ENCODE measurements around the gene POLE.

The POLE gene

GRCh38 chr12:132687211-132688164 lies at the start of gene POLE, which contains the start of gene PXMP2:
Gene POLE, minus strand, starts transcription at chr12:132687342. Its CDS starts 27 bp downstream, at chr12:132687315.
Gene PXMP2, plus strand, starts transcription at chr12:132687587. Its CDS starts 84 bp downstream, at chr12:132687671.
- Histone ChIP-seq H3K27me3 (ENCODE audit: control insufficient read depth in 1 of 2, insufficient read depth in 2 of 2, low read length in 2 of 2) (no peaks in the 10 kb centered on the region), H3K27ac (ENCODE audit: low read depth, low read length) (peak within 1 kb of the TSS; percentile 20), H3K36me3 (ENCODE audit: control insufficient read depth in 1 of 2, insufficient read depth in 2 of 2, low read length in 2 of 2) (peaks cover 0 to 10% of the 10 kb centered on the region in 2 donors), H3K4me1 (ENCODE audit: control insufficient read depth in 1 of 2, insufficient read depth in 2 of 2, low read length in 2 of 2) (peaks cover 8 to 12% of the 10 kb centered on the region in 2 donors), H3K9ac (ENCODE audit: low read depth in 1 of 2, low read length in 2 of 2) (peak within 1 kb of the TSS in 1 of 2 donors; percentile 32), H3K9me3 (ENCODE audit: control insufficient read depth in 1 of 2, low read length in 2 of 2) (no peaks in the 10 kb centered on the region), H3K4me3 (ENCODE audit: low read depth in 1 of 2, low read length in 2 of 2) (peak within 1 kb of the TSS; percentile 47 to 63)

GRCh38 chr12:132736913-132737312 lies 49.8 kb upstream of the POLE start:
- Histone ChIP-seq H3K9ac (ENCODE audit: low read depth in 1 of 2, low read length in 2 of 2) (no peak overlapping the region), H3K4me3 (ENCODE audit: low read depth in 1 of 2, low read length in 2 of 2) (no peak overlapping the region), H3K36me3 (ENCODE audit: control insufficient read depth in 1 of 2, insufficient read depth in 2 of 2, low read length in 2 of 2) (peaks cover 64 to 89% of the 10 kb centered on the region in 2 donors), H3K9me3 (ENCODE audit: control insufficient read depth in 1 of 2, low read length in 2 of 2) (no peaks in the 10 kb centered on the region), H3K27ac (ENCODE audit: low read depth, low read length) (no peak overlapping the region), H3K4me1 (ENCODE audit: control insufficient read depth in 1 of 2, insufficient read depth in 2 of 2, low read length in 2 of 2) (no peaks in the 10 kb centered on the region), H3K27me3 (ENCODE audit: control insufficient read depth in 1 of 2, insufficient read depth in 2 of 2, low read length in 2 of 2) (no peaks in the 10 kb centered on the region)

GRCh38 chr12:132736378-132736777 lies 49.2 kb upstream of the POLE start:
- H3K4me3 ChIP-seq (ENCODE audit: low read depth in 1 of 2, low read length in 2 of 2): no peak overlapping the region
- peaks cover 63 to 89% of the 10 kb centered on the region in 2 donors for H3K36me3 ChIP-seq (ENCODE audit: control insufficient read depth in 1 of 2, insufficient read depth in 2 of 2, low read length in 2 of 2)

GRCh38 chr12:132735496-132735895 lies 48.4 kb upstream of the POLE start:
- Histone ChIP-seq H3K27ac (ENCODE audit: low read depth, low read length) (no peak overlapping the region), H3K27me3 (ENCODE audit: control insufficient read depth in 1 of 2, insufficient read depth in 2 of 2, low read length in 2 of 2) (no peaks in the 10 kb centered on the region), H3K36me3 (ENCODE audit: control insufficient read depth in 1 of 2, insufficient read depth in 2 of 2, low read length in 2 of 2) (peaks cover 56 to 89% of the 10 kb centered on the region in 2 donors)

More at GRCh38 chr12:132736378-132736777, 49.2 kb upstream of the POLE start:
- Histone ChIP-seq H3K4me1 (ENCODE audit: control insufficient read depth in 1 of 2, insufficient read depth in 2 of 2, low read length in 2 of 2) (no peaks in the 10 kb centered on the region), H3K27me3 (ENCODE audit: control insufficient read depth in 1 of 2, insufficient read depth in 2 of 2, low read length in 2 of 2) (no peaks in the 10 kb centered on the region), H3K27ac (ENCODE audit: low read depth, low read length) (no peak overlapping the region), H3K9me3 (ENCODE audit: control insufficient read depth in 1 of 2, low read length in 2 of 2) (no peaks in the 10 kb centered on the region), H3K9ac (ENCODE audit: low read depth in 1 of 2, low read length in 2 of 2) (no peak overlapping the region)

GRCh38 chr12:132734206-132734605 lies 47.1 kb upstream of the POLE start:
- Histone ChIP-seq H3K4me1 (ENCODE audit: control insufficient read depth in 1 of 2, insufficient read depth in 2 of 2, low read length in 2 of 2) (no peaks in the 10 kb centered on the region), H3K27ac (ENCODE audit: low read depth, low read length) (no peak overlapping the region), H3K9ac (ENCODE audit: low read depth in 1 of 2, low read length in 2 of 2) (no peak overlapping the region), H3K4me3 (ENCODE audit: low read depth in 1 of 2, low read length in 2 of 2) (no peak overlapping the region), H3K36me3 (ENCODE audit: control insufficient read depth in 1 of 2, insufficient read depth in 2 of 2, low read length in 2 of 2) (peaks cover 45 to 85% of the 10 kb centered on the region in 2 donors), H3K27me3 (ENCODE audit: control insufficient read depth in 1 of 2, insufficient read depth in 2 of 2, low read length in 2 of 2) (no peaks in the 10 kb centered on the region), H3K9me3 (ENCODE audit: control insufficient read depth in 1 of 2, low read length in 2 of 2) (no peaks in the 10 kb centered on the region)

More at GRCh38 chr12:132735496-132735895, 48.4 kb upstream of the POLE start:
- H3K4me3 ChIP-seq (ENCODE audit: low read depth in 1 of 2, low read length in 2 of 2): no peak overlapping the region
- H3K9ac ChIP-seq (ENCODE audit: low read depth in 1 of 2, low read length in 2 of 2): no peak overlapping the region
- H3K9me3 ChIP-seq (ENCODE audit: control insufficient read depth in 1 of 2, low read length in 2 of 2): no peaks in the 10 kb centered on the region
- H3K4me1 ChIP-seq (ENCODE audit: control insufficient read depth in 1 of 2, insufficient read depth in 2 of 2, low read length in 2 of 2): no peaks in the 10 kb centered on the region

GRCh38 chr12:132731574-132731973 lies 44.4 kb upstream of the POLE start:
- Histone ChIP-seq H3K9ac (ENCODE audit: low read depth in 1 of 2, low read length in 2 of 2) (no peak overlapping the region), H3K4me1 (ENCODE audit: control insufficient read depth in 1 of 2, insufficient read depth in 2 of 2, low read length in 2 of 2) (no peaks in the 10 kb centered on the region), H3K9me3 (ENCODE audit: control insufficient read depth in 1 of 2, low read length in 2 of 2) (no peaks in the 10 kb centered on the region), H3K27me3 (ENCODE audit: control insufficient read depth in 1 of 2, insufficient read depth in 2 of 2, low read length in 2 of 2) (no peaks in the 10 kb centered on the region), H3K36me3 (ENCODE audit: control insufficient read depth in 1 of 2, insufficient read depth in 2 of 2, low read length in 2 of 2) (peaks cover 52 to 88% of the 10 kb centered on the region in 2 donors), H3K4me3 (ENCODE audit: low read depth in 1 of 2, low read length in 2 of 2) (no peak overlapping the region), H3K27ac (ENCODE audit: low read depth, low read length) (no peak overlapping the region)

- no peak overlapping the region for H3K9ac ChIP-seq (ENCODE audit: low read depth in 1 of 2, low read length in 2 of 2)
- no peaks in the 10 kb centered on the region for H3K9me3 ChIP-seq (ENCODE audit: control insufficient read depth in 1 of 2, low read length in 2 of 2)
- no peaks in the 10 kb centered on the region for H3K27me3 ChIP-seq (ENCODE audit: control insufficient read depth in 1 of 2, insufficient read depth in 2 of 2, low read length in 2 of 2)
- H3K4me3 ChIP-seq (ENCODE audit: low read depth in 1 of 2, low read length in 2 of 2): no peak overlapping the region
- H3K36me3 ChIP-seq (ENCODE audit: control insufficient read depth in 1 of 2, insufficient read depth in 2 of 2, low read length in 2 of 2): peaks cover 51 to 90% of the 10 kb centered on the region in 2 donors
- no peaks in the 10 kb centered on the region for H3K4me1 ChIP-seq (ENCODE audit: control insufficient read depth in 1 of 2, insufficient read depth in 2 of 2, low read length in 2 of 2)
- no peak overlapping the region for H3K27ac ChIP-seq (ENCODE audit: low read depth, low read length)
These were observed 43.2 kb upstream of the POLE start for GRCh38 chr12:132730353-132730752.

GRCh38 chr12:132729541-132730320 lies 42.6 kb upstream of the POLE start:
- H3K9me3 ChIP-seq (ENCODE audit: control insufficient read depth in 1 of 2, low read length in 2 of 2): no peaks in the 10 kb centered on the region
- no peaks in the 10 kb centered on the region for H3K27me3 ChIP-seq (ENCODE audit: control insufficient read depth in 1 of 2, insufficient read depth in 2 of 2, low read length in 2 of 2)
- no peak overlapping the region for H3K4me3 ChIP-seq (ENCODE audit: low read depth in 1 of 2, low read length in 2 of 2)
- no peak overlapping the region for H3K27ac ChIP-seq (ENCODE audit: low read depth, low read length)
- H3K36me3 ChIP-seq (ENCODE audit: control insufficient read depth in 1 of 2, insufficient read depth in 2 of 2, low read length in 2 of 2): peaks cover 51 to 90% of the 10 kb centered on the region in 2 donors
- no peak overlapping the region for H3K9ac ChIP-seq (ENCODE audit: low read depth in 1 of 2, low read length in 2 of 2)
- no peaks in the 10 kb centered on the region for H3K4me1 ChIP-seq (ENCODE audit: control insufficient read depth in 1 of 2, insufficient read depth in 2 of 2, low read length in 2 of 2)

GRCh38 chr12:132728502-132728901 lies 41.4 kb upstream of the POLE start:
- H3K9ac ChIP-seq (ENCODE audit: low read depth in 1 of 2, low read length in 2 of 2): no peak overlapping the region
- no peaks in the 10 kb centered on the region for H3K4me1 ChIP-seq (ENCODE audit: control insufficient read depth in 1 of 2, insufficient read depth in 2 of 2, low read length in 2 of 2)
- H3K27me3 ChIP-seq (ENCODE audit: control insufficient read depth in 1 of 2, insufficient read depth in 2 of 2, low read length in 2 of 2): no peaks in the 10 kb centered on the region
- H3K27ac ChIP-seq (ENCODE audit: low read depth, low read length): no peak overlapping the region
- H3K9me3 ChIP-seq (ENCODE audit: control insufficient read depth in 1 of 2, low read length in 2 of 2): no peaks in the 10 kb centered on the region
- H3K4me3 ChIP-seq (ENCODE audit: low read depth in 1 of 2, low read length in 2 of 2): no peak overlapping the region
- H3K36me3 ChIP-seq (ENCODE audit: control insufficient read depth in 1 of 2, insufficient read depth in 2 of 2, low read length in 2 of 2): peaks cover 45 to 89% of the 10 kb centered on the region in 2 donors

Data from duodenal mucosa (tissue), 2 donors.